Measurements from ENCODE around the gene MFSD2B.

- TF ChIP-seq CTCF (IDR thresholded peaks at IDR 0.05; ENCODE audit: extremely low read depth in 1 of 2, insufficient read depth in 1 of 2, low read depth in 1 of 2, low read length in 2 of 2) (no peak), EZH2 (IDR thresholded peaks at IDR 0.05; ENCODE audit: borderline replicate concordance, low read depth, low read length, severe bottlenecking) (no peak), POLR2A (IDR thresholded peaks at IDR 0.05; ENCODE audit: low read depth, low read length) (no peak), MYC (IDR thresholded peaks at IDR 0.05; ENCODE audit: low read depth, low read length) (no peak), FOS (IDR thresholded peaks at IDR 0.05; ENCODE audit: borderline replicate concordance, insufficient read depth, low read length) (peak; percentile 13), JUN (IDR thresholded peaks at IDR 0.05; ENCODE audit: borderline replicate concordance, insufficient read depth, insufficient read length, low read depth) (no peak)
Measured at GRCh38 chr2:24058564-24059271, 48.8 kb downstream of the MFSD2B start.
